DMS 273 (cell line): ENCODE data around the gene PMP22.
"Not testable (repeated sequence)": the region's sequence is repeated elsewhere in the genome, so short reads cannot be mapped to it uniquely, and the experiment has no call there.

Experiments
- DNase-seq: peaks from one replicate; lab custom pipeline; 2025; ENCODE audit not compliant: unreplicated experiment; lab: John Stamatoyannopoulos, UW

Gene PMP22

DNA sequence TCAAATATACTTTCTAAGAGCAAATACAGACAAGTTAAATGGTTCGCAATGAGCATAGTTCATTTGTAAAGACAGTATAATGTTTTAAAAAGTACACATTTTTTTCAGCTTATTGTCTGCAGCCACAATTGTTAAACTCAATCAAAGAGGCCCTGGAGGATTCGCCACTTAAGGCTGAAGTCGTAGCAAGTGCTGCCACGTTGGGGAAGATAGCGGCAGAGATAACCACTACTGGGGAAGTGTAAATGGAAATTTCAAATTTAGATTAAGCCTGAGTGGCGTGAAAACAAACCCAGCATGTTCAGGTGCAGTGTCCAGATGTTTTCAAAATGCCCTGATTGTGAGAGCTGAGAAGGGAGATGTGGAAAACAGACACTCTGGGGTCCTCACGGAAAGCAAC, 8.4 kb downstream of the PMP22 start:
- no peak for DNase-seq

DNA sequence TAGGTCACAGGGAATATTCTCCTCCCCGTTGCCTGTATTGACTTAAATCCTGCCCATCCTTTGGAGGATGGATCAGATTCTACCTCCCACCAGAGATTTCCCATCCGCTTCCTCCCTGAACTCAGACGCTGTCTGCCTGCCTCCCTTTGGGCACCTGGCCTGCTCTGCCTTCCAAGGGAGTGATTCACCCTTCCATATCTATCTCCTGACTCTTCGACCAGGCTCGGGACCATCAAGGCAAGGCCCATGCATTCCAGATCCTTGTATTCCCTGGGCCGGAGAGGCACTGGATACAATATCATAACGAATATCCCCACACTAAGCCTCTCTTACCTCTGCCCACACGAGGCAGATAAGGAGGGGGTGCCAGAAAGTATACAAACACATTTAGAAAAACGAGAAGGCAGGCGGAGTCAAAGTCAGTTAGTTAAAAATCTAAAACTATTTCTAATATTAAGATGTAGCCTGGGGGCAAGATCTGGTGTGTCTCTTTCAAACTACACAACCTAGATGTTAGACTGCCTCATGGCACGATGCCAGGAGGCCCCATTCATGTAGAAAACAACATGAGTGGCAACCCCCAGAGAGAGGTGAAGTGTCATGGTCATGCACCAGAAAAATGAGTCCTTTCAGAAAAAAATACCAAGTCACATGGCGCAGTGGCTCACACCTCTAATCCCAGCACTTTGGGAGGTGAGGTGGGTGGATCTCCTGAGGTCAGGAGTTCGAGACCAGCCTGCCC, 9.2 kb downstream of the PMP22 start:
- no peak for DNase-seq

DNA sequence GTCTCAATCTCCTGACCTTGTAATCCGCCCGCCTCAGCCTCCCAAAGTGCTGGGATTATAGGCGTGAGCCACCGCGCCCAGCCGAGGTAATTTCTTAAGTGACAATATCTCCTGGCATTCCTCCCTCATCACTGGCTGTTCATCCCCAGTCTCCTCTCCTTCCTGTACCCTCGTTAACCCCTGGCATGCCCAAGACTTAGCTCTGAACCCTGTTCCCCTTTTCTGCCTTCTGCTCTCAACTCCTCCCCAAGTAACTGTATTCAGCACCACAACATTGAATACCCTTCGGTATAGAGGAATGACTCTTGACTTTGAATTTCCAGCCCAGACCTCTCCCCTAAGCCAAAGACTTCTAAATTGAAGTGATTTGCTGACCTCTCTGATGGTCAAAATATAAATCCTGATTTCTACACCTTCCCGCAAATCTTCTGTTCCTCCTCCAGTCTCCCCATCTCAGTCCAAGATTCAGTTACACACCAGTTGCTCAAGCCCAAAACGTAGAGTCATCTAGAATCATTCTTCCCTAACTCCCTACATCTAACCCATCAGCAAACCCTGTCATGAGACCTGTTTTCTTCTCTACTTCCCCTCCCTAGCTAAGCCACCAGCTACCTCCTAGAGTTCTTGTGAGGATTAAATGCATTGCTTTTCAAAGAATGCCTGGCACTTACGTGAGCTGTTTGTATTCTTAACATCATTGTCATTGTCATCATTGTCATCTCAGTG, 14.8 kb downstream of the PMP22 start:
- no peak for DNase-seq

DNA sequence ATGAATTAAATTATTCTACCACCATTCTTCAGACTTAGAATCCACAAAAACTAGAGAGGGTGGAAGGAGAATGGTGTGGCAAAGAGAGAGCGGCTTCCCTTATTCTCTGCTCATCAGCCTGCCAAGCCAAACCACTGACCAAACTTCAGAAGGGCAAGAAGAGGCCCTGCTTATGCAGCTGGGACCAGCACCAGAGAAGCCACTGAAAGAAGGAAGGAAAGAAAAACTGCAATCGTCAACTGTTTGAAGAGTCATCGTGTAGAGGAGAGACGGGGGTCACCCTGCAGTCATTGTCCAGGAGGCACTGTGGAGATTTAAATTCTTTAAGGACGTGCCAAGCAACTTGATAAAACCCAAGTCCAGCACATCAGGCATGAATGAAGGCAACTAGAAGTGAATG, 15.6 kb downstream of the PMP22 start:
- no peak for DNase-seq

DNA sequence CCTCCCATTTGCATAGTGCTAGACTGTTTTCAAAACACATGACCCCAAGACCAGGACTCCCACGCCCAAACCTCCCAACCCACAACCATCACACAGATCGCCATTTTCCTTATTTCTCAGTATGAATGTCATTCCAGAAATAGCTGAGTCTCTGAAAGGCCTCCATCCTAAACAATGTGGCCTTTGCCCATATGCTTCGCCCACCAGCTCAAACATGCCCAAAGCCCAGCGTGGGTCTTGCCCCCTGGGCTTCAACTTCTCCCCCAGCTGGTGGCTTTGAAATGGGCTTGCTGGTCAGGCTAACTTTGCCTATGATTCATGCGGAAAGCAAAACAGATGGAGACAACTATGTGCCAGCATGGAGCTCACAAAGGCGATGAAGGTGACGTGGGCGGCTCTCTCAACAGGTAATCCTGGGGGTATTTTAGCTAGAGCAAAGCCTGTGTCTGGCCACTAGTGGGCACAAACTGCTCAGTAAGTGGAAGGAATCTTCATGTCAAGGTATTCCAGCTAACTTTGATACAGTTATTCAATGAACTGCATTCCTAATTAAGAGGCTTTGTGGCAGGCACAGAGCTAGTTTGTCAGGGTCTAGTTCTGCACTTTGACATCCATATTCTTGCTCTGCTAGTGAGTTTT, 17.1 kb downstream of the PMP22 start:
- peak; percentile 20 for DNase-seq

DNA sequence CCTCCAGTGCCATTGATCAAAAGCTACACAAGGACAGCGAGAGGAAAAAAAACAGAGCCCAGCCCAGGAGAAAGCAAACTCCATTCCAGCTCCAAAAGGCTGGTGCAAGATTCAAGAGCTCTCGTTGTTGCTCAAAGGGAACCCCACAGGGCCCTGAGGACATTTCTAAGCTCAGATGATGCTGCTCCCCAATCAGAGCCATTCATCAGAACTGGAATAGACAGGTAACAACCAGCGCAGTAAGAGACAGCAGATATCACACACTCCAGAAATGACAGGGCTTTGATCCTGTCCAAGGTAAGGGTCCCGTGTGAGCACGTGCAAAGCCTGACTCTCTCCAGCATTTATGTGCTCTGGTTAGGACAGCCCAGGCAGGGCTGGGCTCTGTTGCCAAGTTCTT, 20.1 kb downstream of the PMP22 start:
- no peak for DNase-seq

DNA sequence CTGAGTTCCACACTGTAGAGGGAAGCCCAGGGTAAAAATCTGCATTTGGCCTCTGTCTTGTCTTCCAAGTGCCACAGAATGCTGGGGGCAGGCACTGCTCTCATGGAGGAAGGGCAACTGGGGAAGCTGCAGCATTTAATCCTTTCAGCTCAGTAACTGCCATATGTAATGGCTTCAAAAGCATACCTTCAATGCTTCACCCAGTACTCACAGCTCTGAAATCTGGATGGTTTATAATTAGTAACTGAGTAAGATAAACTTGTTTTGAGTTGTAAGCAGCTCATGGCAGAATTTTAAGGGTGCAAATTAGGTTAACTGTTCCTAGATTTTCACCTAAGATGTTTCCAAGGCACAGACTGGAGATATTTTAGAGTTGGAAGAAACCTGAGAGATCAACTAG, 24.5 kb downstream of the PMP22 start:
- DNase-seq = no peak

DNA sequence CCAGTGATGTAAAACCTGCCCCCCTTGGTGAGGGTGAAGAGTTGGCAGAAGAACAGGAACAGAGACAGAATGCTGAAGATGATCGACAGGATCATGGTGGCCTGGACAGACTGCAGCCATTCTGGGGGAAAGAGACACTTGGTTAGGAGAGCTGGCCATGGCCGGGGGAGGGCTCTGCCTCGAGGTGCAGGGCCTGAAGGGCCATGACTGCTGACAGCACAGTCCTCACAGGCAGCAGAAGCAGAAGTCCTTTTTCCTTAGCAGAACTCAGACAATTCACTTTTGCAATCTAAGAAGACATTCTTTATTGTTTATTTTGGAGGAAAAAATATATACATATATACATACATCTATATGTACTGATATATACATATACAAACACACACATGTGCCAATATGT, 25.6 kb downstream of the PMP22 start:
- DNase-seq = no peak

DNA sequence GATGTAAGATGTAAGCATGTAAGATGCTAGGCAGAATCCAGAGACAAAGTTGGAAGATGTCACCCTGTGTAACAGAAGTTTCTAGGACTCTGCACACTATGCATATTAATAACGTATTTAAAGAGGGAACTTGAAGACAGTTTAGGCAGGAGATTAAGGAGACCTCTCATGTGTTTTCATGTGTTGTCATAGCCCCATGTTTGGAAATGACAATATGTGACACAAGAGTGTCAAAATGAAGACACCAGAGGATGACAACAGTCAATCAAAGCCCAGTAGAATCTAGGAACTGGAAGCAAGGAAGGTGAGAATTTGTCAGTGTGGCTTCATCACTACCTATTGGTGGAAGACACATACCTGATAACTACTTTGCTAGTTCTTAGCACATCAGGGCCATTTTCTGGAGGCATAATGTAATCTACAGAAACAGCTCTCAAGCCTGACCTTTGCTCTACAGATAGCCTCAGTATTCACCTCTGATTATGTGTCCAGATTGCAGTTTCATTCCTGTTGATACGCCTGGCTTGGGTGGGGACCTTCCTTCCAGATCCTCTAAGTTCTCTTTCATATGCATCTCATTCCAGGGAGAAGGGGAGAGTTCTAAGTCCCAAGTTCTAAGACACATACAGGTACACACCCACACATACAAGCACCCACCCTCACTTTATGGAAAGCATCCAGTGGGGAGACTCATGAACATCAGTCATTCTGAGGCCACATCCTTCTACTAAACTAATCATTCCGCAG, 26.3 kb downstream of the PMP22 start:
- DNase-seq = no peak

DNA sequence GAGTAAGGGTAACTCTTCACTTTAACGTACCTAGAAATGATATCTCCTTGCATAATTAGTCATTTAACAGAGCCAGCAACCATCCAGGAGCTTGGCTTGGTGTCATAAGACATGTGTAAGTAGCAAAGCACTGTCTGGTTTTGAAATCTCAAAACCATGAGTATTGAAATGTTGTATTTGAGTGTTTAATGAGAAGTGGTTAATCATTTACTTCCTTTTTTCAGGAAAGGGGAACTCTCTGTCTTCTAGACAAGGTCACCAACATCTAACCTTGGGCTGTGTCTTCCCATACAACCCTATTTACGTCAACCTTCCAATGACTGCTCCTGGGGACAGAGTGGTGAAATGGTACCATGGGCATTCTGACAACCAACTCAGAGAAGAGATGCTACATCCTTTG, 27.1 kb downstream of the PMP22 start:
- DNase-seq = no peak

DNA sequence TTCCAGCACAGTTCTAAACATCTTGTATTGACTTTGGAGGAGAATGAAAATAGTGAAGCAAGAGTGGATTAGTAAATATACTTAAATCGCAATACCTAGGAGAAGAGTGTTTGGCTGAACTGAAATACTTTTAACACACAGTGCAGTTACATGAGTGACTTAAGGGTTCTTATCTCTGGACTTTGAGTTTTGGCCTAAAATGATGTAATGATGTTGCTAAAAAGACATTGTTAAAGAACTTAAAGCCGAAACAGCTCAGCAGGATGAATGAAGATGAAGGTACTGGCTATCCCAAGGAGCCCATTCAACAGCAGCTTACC, 28.1 kb downstream of the PMP22 start:
- DNase-seq = no peak

DNA sequence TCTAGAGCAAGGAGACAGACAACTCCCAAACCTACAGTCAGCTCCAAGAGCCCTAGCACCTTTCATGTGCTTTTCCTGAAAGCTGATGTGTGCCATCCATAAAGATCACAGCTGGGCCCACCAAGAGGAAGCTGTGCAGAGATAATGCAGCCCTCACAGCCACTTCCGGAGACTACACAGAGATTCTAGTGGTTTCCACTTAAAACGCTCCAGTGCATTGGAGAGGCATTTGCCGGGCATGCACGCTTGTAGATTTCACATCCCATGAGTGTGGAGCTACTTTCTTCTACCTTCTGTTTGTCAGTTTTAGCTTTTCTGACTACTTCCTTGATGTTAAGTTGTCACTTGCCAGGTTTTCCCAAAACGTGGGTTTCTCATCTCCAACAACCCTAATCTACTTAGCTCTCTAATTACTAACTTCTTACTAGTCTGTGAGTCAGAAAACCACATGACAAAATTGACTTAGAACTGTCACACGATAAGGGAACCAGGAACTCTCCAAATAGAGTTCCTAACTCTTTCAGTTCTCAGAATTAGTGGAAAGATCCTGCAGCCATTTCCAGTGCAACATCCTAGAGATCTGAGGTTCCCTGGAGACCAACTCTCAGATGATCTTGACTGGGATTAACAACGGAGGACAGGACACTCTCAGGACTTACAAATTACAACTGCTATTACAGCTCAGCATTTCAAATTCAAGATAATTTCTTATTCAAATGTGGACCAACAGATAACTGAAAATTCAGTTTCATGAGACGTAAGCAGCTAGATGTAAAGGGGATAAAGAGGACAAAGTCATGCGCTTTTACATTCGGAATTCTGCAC, 28.6 kb downstream of the PMP22 start:
- DNase-seq = no peak

DNA sequence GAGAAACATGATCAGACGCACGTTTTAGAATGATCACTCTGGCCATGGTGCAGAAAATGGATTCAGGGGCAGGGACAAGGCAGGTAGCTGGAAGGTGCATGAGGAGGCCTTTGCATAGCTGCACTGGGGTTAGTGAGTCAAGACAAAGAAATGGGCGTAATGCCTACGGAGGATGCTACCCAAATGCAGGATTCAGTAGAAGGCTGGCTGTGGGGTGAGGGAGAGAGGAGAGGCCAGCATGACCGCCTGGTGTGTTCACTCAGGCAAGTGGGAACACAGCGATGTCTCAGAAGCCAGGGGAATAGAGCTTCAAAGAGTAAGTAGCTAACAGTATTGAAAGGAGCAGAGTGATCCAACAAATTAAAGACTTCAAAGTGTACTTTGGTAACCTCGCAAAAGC, 31.2 kb downstream of the PMP22 start:
- DNase-seq = no peak

DNA sequence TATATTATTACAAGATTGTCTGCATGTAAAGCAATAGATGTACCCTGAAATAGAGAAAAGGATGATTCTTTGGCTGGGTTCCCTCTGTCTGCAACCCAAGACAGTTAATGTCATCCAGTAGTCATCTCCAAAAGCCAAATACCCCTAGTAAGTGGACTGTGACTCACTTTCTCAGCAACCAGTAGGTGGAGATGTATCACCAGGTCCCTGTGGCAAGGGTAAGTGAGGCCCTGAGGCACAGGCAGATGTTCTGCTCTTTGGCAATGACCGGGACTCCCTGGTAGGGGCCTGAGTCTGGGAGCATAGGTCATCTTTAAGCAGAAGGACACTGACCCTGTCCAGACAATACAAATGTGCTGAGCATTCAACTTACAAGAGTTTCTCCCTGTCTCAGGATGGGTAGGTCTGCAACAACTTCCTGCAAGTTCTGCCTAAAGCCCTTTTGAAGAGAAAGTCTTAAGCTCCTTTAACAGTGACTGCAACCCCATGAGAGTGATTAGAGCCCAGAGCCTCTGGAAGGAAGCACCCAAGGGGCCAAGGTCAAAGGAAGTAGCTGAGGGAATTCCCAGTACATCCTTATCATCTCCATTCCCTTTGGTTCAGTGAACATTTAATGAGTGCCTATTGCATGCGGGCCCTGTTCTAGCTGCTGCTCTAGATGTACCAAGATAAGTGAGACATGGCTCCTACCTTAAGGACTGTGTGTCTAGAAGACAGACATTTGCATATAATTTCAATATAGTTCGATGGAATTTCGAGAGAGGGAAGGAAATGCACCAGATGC, 31.9 kb downstream of the PMP22 start:
- DNase-seq = peak; percentile 11

DNA sequence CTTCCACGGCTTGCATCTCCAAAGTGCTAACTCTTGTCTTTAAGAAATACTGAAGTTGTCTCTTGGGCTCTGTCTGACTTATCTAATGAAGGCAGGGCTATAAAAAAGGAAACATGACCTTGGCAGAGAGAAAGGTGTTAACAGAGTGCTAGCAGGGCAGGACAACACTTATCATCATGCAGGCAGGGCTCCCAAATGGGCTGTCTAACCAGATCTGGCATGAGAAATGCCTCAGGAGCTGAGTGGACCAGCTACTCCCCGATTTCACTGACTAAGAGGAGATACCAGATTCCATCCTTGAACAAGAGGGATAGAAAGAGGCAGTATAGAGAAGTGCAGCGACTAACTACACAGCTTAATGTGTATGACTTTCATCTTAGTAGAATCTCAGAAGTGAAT, 32.6 kb downstream of the PMP22 start:
- no peak for DNase-seq

DNA sequence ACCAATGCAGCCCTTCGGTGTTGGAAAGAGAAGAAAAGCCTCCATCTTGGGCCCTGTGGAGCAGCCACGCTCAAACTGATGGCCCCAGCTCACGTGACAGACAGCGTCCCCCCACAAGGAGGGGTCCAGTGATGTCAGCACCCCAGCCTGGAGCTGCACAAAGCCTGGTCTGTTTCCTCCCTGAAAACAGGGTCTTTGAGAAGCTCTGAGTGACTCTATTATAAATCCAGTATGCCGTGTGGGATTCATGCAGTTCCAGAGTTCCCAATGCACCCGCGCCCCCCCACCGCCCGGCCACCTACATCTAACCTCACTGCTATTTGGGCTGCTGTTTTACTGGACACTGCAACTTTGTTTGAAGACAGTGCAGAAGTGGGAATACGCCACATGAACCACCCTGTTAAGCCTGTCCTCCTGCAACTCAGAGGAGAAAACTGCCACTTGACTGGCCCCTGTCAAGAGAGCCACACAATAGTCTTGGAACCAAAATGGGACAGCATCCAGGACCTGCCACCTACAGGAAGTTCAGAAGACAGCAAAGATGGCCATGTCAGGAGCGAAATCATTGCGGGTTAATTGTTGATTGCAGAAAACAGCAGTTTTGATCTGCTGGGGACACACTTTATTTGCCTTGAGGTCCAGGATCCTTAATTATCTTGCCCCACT, 33.1 kb downstream of the PMP22 start:
- no peak for DNase-seq

DNA sequence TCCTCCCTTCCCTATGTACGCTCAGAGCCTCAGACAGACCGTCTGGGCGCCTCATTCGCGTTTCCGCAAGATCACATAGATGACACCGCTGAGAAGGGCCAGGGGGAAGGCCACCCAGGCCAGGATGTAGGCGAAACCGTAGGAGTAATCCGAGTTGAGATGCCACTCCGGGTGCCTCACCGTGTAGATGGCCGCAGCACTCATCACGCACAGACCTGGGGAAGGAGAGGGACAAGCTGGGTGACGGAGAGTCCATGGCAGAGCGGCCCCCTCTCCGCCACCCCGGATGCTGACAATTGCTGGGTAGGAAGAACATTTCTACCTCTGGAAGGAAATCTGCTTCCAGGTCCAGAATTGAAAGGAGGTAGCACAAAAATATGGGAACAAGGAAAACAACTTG, 34.3 kb downstream of the PMP22 start:
- DNase-seq = no peak

DNA sequence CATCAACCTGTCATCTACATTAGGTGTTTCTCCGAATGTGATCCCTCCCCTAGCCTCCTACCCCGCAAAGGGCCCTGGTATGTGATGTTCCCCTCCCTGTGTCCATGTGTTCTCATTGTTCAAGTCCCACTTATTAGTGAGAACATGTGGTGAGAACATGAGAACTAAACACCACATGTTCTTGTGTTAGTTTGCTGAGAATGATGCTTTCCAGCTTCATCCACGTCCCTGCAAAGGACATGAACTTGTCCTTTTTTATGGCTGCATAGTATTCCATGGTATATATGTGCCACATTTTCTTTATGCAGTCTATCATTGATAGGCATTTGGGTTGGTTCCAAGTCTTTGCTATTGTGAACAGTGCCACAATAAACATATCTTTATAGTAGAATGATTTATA, 43.3 kb downstream of the PMP22 start:
- not testable (repeated sequence) for DNase-seq

DNA sequence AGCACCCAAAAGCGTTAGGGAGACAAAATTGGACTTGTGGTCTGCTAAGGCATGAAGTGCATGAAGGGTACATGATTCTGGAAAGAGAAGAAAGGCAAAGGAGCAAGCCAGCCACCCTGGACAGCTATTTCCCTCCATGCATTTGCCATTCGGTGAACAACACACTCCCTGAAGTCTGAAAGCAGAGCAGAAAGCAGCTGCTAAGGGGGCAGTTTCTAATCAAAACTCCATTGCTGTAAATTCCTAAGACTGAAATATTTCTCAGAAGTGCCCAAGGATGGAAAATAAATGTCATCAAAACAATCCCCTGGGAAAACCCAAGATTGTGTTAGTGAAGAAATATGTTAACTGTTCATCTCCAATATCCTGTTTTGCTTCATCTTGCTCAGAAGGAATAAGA, 44.3 kb downstream of the PMP22 start:
- no peak for DNase-seq

DNA sequence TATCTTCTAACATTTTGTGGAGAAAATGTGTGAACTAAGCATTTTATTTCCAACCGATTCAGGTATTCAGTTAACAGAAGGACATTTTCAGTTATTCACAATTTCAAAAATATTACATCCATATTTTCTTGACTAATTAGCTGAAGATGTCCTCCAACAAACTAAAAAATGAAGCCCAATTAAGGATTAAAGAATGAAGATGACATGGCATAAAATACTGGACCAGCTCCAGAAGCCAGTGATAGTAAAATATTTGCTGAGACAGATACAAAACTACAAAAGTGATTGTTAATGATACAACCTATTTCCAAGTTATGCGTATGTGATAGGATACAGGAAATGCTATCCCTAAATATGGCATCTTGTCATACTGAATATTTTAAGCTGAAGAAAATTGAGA, 48.6 kb downstream of the PMP22 start:
- DNase-seq = no peak
